ENCODE data around the gene ZFP36. TPM values are rescaled to one million over a fixed set of nuclear protein-coding genes. Genes with fewer than 3 reads are reported as not detected.

Gene ZFP36
- total RNA-seq, 2 experiments from 2014 or later = 1,278 to 1,362 TPM

GRCh38 chr19:39413272-39413910 is 6.7 kb downstream of the ZFP36 start:
- no peaks in the 10 kb centered on the region for H3K27me3 ChIP-seq (ENCODE audit: control insufficient read depth in 1 of 2, insufficient read depth in 2 of 2, low read length in 2 of 2)
- Mint-ChIP-seq H3K27ac (peak overlapping the region; percentile 98), H3K4me3 (peak overlapping the region; percentile 95), H3K4me1 (ENCODE audit: low read depth) (peaks cover 41% of the 10 kb centered on the region), H3K36me3 (ENCODE audit: low read depth) (peaks cover 65% of the 10 kb centered on the region), H3K9me3 (no peaks in the 10 kb centered on the region), H3K27me3 (peaks cover 12% of the 10 kb centered on the region)
- TF ChIP-seq, protein P1, sequence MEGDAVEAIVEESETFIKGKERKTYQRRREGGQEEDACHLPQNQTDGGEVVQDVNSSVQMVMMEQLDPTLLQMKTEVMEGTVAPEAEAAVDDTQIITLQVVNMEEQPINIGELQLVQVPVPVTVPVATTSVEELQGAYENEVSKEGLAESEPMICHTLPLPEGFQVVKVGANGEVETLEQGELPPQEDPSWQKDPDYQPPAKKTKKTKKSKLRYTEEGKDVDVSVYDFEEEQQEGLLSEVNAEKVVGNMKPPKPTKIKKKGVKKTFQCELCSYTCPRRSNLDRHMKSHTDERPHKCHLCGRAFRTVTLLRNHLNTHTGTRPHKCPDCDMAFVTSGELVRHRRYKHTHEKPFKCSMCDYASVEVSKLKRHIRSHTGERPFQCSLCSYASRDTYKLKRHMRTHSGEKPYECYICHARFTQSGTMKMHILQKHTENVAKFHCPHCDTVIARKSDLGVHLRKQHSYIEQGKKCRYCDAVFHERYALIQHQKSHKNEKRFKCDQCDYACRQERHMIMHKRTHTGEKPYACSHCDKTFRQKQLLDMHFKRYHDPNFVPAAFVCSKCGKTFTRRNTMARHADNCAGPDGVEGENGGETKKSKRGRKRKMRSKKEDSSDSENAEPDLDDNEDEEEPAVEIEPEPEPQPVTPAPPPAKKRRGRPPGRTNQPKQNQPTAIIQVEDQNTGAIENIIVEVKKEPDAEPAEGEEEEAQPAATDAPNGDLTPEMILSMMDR (IDR thresholded peaks at IDR 0.05) = no peak
- ATAC-seq (ENCODE audit: poor library complexity) = no peak
- CTCF ChIA-PET = interaction anchor here (1.1 to 2.5 kb wide), 3 partner anchors 9 to 119 kb away, joined by 3 to 14 read pairs (median 8); partner anchors contain the start of genes EID2B and RPS16
- POLR2A ChIA-PET = interaction anchor here (1.9 to 2.9 kb wide), 2 partner anchors 22 kb away, joined by 12 to 16 read pairs; partner anchors contain the start of genes MED29, PAF1 and RPS16
- intact Hi-C loops (cut with DNase I, micrococcal nuclease) = loop anchor here (2.0 to 10.0 kb wide), 4 partner anchors 73 to 291 kb away; partner anchors contain the start of gene PAK4 (in 1 of the 2)
- no peaks in the 10 kb centered on the region for H3K9me3 ChIP-seq (ENCODE audit: control insufficient read depth in 1 of 2, insufficient read depth in 1 of 2, low read length in 2 of 2)
- peak overlapping the region; percentile 100 for H3K4me3 ChIP-seq (ENCODE audit: low read length)
- H3K4me1 ChIP-seq (ENCODE audit: insufficient read depth, low read length) = peaks cover 66% of the 10 kb centered on the region
- peaks cover 16% of the 10 kb centered on the region for H3K36me3 ChIP-seq (ENCODE audit: insufficient read depth, low read length)
- peak in 6 of 14 experiments; percentile 13 to 72 (median 40) for DNase-seq
- peak overlapping the region; percentile 84 to 95 for H3K27ac ChIP-seq (ENCODE audit: low read depth in 1 of 2, low read length in 2 of 2)

DNA sequence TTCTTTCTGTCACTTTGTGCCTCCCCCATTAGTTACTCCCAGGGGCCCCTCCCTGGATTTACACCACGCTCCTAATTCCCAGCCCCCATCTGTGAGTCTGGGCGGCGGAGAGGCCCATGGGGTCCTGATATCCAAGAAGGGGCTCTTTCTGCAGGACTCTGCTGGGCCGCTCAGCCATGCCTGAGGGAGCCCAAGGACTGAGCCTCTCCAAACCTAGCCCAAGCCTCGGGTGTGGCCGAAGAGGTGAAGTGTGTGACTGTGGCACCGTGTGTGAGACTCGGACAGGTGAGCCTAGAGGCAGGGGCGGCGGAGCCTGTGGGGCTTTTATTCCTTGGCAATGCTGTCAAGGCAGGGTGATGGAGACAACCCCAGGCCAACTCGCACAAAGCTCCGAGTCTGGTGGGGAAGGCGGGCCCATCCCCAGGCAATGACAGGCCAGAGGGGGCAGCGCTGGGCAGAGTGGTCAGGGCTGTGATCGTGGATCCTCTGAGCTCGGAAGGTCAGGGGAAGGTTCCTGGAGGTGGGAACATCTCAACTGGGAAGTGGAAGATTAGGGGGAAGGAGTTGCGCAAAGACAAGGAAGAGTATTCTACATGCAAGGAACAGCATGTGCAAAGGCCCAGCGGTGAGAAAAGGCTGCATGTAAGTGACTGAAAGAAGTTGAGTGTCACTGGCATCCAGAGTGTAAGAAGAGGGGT is 7.4 kb downstream of the ZFP36 start:
- DNase-seq = peak in 2 of 14 experiments; percentile 42 to 62
- H3K9me3 ChIP-seq (ENCODE audit: control insufficient read depth in 1 of 2, insufficient read depth in 1 of 2, low read length in 2 of 2) = no peaks in the 10 kb centered on the region
- peak overlapping the region; percentile 100 for H3K4me3 ChIP-seq (ENCODE audit: low read length)
- intact Hi-C loops (cut with DNase I, micrococcal nuclease) = loop anchor here (2.0 to 10.0 kb wide), 4 partner anchors 73 to 292 kb away; partner anchors contain the start of gene PAK4 (in 1 of the 2)
- no peak for ATAC-seq (ENCODE audit: poor library complexity)
- Mint-ChIP-seq H3K27me3 (peaks cover 5% of the 10 kb centered on the region), H3K9me3 (no peaks in the 10 kb centered on the region), H3K36me3 (ENCODE audit: low read depth) (peaks cover 62% of the 10 kb centered on the region), H3K4me1 (ENCODE audit: low read depth) (peaks cover 35% of the 10 kb centered on the region), H3K4me3 (peak overlapping the region; percentile 92), H3K27ac (peak overlapping the region; percentile 98)
- TF ChIP-seq, protein P1 (IDR thresholded peaks at IDR 0.05) = no peak
- H3K27ac ChIP-seq (ENCODE audit: low read depth in 1 of 2, low read length in 2 of 2) = peak overlapping the region; percentile 52 to 95
- no peaks in the 10 kb centered on the region for H3K27me3 ChIP-seq (ENCODE audit: control insufficient read depth in 1 of 2, insufficient read depth in 2 of 2, low read length in 2 of 2)
- POLR2A ChIA-PET = interaction anchor here (0.8 to 2.9 kb wide), 4 partner anchors 16 to 23 kb away, joined by 3 to 16 read pairs (median 8); partner anchors contain the start of genes MED29, PAF1 and RPS16
- H3K36me3 ChIP-seq (ENCODE audit: insufficient read depth, low read length) = peaks cover 15% of the 10 kb centered on the region
- CTCF ChIA-PET = interaction anchor here (1.1 kb wide), 1 partner anchor 119 kb away, joined by 3 read pairs; the partner anchor contains the start of gene EID2B
- peaks cover 59% of the 10 kb centered on the region for H3K4me1 ChIP-seq (ENCODE audit: insufficient read depth, low read length)
